ENCODE data around the gene APOM.
A peak's percentile ranks its signal among the peaks of the same experiment; 100 is the strongest.

Gene APOM

GRCh38 chr6:31689249-31690110, 33.8 kb downstream of the APOM start:
- no peak for TF ChIP-seq ZNF274 (IDR thresholded peaks at IDR 0.05; ENCODE audit: low read depth, low read length)
- H3K4me3 ChIP-seq (ENCODE audit: low read length), result no peak overlapping the region

GRCh38 chr6:31690231-31691077, 34.8 kb downstream of the APOM start:
- TF ChIP-seq ZNF274 (IDR thresholded peaks at IDR 0.05; ENCODE audit: low read depth, low read length), result no peak
- no peak overlapping the region for H3K4me3 ChIP-seq (ENCODE audit: low read length)

- no peak for TF ChIP-seq ZNF274 (IDR thresholded peaks at IDR 0.05; ENCODE audit: low read depth, low read length)
- no peak overlapping the region for H3K4me3 ChIP-seq (ENCODE audit: low read length)
Measured at GRCh38 chr6:31691078-31691463, 35.4 kb downstream of the APOM start.

GRCh38 chr6:31691564-31692108, 35.9 kb downstream of the APOM start:
- TF ChIP-seq ZNF274 (IDR thresholded peaks at IDR 0.05; ENCODE audit: low read depth, low read length), result no peak
- H3K4me3 ChIP-seq (ENCODE audit: low read length), result no peak overlapping the region

- no peak for TF ChIP-seq ZNF274 (IDR thresholded peaks at IDR 0.05; ENCODE audit: low read depth, low read length)
- H3K4me3 ChIP-seq (ENCODE audit: low read length), result no peak overlapping the region
Measured at GRCh38 chr6:31692353-31692752, 36.7 kb downstream of the APOM start.

GRCh38 chr6:31692886-31693285, 37.2 kb downstream of the APOM start:
- TF ChIP-seq ZNF274 (IDR thresholded peaks at IDR 0.05; ENCODE audit: low read depth, low read length), result no peak
- H3K4me3 ChIP-seq (ENCODE audit: low read length), result no peak overlapping the region

GRCh38 chr6:31693535-31693934, 37.8 kb downstream of the APOM start:
- H3K4me3 ChIP-seq (ENCODE audit: low read length), result no peak overlapping the region
- no peak for TF ChIP-seq ZNF274 (IDR thresholded peaks at IDR 0.05; ENCODE audit: low read depth, low read length)

GRCh38 chr6:31697555-31697954, 41.9 kb downstream of the APOM start:
- no peak overlapping the region for H3K4me3 ChIP-seq (ENCODE audit: low read length)
- TF ChIP-seq ZNF274 (IDR thresholded peaks at IDR 0.05; ENCODE audit: low read depth, low read length), result no peak

- TF ChIP-seq ZNF274 (IDR thresholded peaks at IDR 0.05; ENCODE audit: low read depth, low read length), result no peak
- no peak overlapping the region for H3K4me3 ChIP-seq (ENCODE audit: low read length)
Measured at GRCh38 chr6:31700740-31701401, 45.2 kb downstream of the APOM start.

- peak overlapping the region; percentile 94 for H3K4me3 ChIP-seq (ENCODE audit: low read length)
Measured at GRCh38 chr6:31701666-31702404, 46.1 kb downstream of the APOM start.

GRCh38 chr6:31702405-31702818, 46.7 kb downstream of the APOM start:
- TF ChIP-seq ZNF274 (IDR thresholded peaks at IDR 0.05; ENCODE audit: low read depth, low read length), result no peak

More at GRCh38 chr6:31701666-31702404, 46.1 kb downstream of the APOM start:
- TF ChIP-seq ZNF274 (IDR thresholded peaks at IDR 0.05; ENCODE audit: low read depth, low read length), result no peak

GRCh38 chr6:31702819-31703716, 47.4 kb downstream of the APOM start, which contains the start of gene ABHD16A:
Gene ABHD16A, minus strand, starts transcription at chr6:31703324. Its CDS starts 43 bp downstream, at chr6:31703281.
- H3K4me3 ChIP-seq (ENCODE audit: low read length), result peak within 1 kb of the TSS; percentile 94
- TF ChIP-seq ZNF274 (IDR thresholded peaks at IDR 0.05; ENCODE audit: low read depth, low read length), result no peak

More at GRCh38 chr6:31702405-31702818, 46.7 kb downstream of the APOM start:
- peak overlapping the region; percentile 94 for H3K4me3 ChIP-seq (ENCODE audit: low read length)

Data from GM08714 (cell line).